ENCODE data around the gene KLF6. TPM values are rescaled to one million over a fixed set of nuclear protein-coding genes. Genes with fewer than 3 reads are reported as not detected.

KLF6 gene
- total RNA-seq, 1 donor from 2014 or later = 27.3 TPM

DNA sequence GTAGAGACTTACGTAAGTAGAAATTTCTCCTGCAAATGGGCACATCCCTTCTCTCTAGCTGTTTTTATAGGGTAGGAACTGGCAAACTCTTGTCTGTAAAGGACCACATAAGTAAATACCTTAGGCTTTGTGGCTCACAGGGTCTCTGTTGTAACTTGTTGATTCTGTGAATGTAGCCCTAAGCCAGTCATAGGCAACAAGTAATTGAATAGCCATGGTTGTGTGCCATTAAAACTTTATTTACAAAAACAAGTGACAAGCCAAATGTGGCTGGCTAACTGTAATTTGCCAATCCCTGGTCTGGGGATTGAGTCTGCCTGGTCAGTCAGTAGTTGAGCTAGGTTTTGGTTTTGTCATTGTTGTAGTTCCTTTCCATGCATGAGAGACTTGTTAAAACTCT, 5.3 kb upstream of the KLF6 start:
- ATAC-seq = no peak
- DNase-seq (ENCODE audit: low spot score) = no peak

DNA sequence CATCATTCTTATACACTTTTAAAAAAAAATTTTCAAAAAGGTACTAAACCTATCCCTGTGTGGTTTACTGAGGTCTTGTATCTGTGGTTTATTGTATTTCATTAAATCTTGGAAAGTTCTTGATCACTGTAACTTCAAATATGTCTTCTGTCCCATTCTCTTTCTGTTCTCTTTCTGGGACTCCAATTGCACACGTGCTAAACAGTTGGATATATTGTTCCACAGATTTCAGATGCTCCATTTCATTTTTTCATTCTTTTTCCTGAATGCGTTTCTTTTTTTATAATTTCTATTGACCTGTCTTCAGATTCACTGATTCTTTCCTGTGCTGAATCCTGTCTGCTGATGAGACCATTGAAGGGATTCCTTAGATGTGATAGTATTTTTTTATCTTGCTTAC, 4.6 kb upstream of the KLF6 start:
- no peak for ATAC-seq
- DNase-seq (ENCODE audit: low spot score) = no peak

DNA sequence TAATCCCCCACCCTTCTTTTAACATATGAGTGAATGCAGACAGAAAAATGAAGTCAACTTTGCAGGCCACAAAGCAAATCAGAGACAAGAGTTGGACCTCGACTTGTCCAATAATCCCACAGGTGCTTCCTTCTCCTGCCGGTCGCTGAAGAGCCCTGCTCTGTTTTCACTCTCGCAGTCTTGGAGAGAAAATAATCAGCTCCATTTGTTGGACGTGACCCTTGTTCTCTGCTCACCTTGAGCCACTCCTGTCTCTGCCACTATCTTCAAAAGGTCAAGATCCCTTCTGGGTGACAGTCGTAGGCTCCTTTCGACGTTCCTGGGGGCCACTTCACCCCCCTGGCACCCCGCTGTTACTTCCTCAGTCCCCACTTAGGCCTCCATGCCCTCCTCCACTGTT, 2.8 kb upstream of the KLF6 start:
- ATAC-seq (no peak), DNase-seq (ENCODE audit: low spot score) (no peak)

DNA sequence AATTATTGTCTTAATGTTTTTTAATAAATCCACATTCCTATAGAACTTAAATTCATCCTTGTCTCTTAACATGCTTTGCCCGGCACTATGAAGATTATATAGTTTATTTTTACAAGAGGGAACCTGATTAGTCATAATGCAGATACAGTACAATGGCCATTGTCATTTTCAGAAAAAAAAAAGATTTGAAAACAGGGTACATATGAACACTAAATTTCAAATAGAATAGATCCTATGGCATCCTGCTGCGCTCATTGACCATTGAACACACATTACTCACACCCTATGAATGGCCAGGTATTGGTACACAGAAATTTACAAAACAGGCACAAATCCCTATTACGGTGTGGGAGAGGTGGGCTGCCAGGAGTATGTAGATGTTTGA, 2.0 kb upstream of the KLF6 start:
- ATAC-seq (no peak), DNase-seq (ENCODE audit: low spot score) (no peak)

DNA sequence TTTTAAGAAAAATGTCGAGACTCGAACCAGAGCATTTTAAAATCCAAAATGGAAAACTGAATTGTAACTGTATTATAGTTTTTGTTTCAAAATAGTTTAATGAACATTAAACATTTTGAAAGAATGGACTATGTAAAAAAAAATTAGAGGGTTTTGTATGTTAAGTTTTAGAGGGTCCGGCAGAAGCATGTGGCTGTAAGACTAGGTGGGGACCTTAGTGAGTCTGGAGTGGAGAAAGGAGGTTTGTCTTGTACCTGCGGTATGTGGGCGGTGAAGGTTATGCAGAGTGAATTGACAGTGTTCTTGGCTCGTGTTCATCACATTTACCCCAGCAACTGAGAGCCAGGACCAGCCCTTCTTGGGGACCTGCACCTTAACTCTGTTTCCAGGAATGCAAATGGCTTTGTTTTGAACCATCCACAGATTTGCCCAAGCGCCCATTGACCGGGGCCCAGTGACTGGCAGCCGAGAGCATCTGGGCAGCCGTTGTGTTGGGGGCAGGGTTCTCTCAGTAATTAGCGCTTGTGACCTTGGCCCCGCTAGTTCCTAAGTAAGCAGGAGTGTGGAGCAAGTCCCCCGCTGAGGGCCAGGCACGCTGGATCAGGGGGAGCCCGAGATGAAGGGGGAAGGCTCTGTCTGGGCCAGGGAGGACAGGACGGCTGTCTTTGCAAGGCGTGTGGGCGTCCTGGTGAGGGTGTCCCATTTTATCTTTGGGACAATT, 1.4 kb upstream of the KLF6 start:
- DNase-seq (ENCODE audit: low spot score) (peak; percentile 84), ATAC-seq (peak; percentile 25)

DNA sequence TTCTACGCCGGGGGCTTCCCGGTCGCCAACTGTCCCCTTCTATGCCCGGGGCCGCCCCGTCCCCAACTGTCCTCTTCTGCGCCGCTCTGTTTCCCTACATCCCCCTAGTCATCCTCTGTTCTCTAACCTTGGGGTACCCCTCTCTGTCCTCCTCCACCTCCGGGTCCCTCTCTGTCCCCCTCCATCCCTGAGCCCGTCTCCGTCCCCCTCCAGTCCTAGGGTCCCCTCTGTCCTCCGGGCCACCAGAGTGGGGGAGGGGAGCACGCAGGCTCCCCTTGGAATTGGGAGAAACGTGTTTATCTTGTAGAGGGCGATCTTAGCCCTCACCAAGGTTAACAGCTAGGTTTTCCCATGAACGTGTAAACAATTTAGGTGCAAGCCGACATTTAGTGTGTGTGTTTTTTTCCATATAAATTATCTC, 852 bp upstream of the KLF6 start:
- peak; percentile 72 for DNase-seq (ENCODE audit: low spot score)
- peak; percentile 46 for ATAC-seq

DNA sequence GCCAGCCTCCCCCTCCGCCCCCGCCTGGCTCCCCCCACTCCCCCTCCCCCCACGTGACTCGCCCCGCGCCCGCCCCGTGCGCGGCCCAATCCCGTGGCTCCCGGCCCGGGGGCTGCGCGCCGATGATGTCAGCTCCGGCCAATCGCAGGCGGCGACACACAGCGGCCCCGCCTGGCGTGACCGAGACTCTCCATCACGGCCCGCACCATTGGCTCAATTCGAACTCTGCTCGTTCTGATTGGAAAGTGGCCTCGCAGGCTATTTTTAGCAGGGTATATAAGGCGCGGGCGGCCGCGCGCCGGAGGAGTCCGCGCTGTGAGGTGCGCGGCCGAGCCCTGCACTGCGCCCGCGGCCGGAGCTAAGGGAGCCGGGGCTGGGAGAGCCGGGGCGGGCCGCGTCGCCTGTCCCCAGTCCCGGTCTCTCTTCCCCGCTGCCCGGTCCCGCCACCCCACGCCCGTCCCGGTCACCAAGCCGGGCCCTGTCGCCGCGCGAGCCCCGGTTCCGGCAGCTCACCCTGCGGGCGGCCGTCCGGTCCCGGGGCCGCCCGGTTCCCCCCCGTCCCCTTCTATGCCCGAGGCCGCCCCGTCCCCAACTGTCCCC, 342 bp upstream of the KLF6 start:
- peak; percentile 100 for DNase-seq (ENCODE audit: low spot score)
- peak; percentile 69 for ATAC-seq

DNA sequence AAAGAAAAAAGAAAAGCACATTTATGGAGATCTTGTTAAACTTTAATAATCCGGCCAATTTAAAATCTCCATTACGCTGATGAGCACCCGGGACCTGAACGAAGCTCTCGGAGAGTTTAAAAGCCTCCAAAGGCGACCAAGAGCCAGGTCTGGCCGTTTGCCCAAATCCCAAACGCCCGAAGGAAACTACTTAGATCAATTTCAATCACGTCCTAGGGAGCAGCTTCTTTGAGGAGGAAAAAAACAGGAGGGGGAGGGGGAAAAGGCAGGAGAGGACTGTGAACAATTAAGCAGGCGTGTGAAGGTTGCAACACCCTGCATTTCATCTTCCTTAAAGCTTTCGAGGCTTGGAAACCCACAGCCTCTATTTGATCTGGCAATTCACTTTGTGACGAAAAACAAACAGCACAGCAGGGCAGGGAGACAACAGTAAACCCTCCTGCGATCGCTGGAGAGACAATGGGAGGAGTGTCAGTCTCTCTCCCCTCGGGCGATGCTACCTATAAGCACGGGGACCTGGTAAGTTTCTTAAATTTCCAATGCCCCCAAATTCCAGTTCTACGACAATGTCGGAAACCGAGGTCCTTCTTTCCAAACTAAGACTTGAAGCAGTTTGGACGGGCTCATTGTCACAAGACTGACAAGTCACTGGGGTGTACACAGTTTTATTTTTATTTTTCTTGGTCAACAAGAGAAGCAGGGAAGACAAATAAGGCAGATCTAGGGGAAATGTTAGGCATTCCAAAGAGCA, 1.2 kb downstream of the KLF6 start:
- DNase-seq (ENCODE audit: low spot score) (peak; percentile 84), ATAC-seq (peak; percentile 29)

DNA sequence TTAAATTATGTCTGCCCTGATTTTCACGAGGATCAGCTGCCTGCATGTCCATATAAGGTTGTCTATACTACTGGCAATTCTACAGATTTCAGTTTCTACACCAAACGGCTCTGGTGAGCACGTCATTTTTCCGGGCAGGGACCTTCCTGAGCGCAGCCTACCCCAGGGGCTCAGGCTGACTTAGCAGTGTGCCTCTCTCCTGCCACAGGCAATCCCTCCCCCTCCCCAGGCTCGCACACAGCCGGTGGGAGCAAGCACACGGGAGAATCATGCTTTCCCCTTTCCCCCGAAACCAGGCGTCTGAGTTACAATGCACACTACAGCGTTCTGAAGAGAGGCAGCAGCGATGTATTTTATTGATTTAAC, 1.7 kb downstream of the KLF6 start:
- ATAC-seq (peak; percentile 2), DNase-seq (ENCODE audit: low spot score) (no peak)

DNA sequence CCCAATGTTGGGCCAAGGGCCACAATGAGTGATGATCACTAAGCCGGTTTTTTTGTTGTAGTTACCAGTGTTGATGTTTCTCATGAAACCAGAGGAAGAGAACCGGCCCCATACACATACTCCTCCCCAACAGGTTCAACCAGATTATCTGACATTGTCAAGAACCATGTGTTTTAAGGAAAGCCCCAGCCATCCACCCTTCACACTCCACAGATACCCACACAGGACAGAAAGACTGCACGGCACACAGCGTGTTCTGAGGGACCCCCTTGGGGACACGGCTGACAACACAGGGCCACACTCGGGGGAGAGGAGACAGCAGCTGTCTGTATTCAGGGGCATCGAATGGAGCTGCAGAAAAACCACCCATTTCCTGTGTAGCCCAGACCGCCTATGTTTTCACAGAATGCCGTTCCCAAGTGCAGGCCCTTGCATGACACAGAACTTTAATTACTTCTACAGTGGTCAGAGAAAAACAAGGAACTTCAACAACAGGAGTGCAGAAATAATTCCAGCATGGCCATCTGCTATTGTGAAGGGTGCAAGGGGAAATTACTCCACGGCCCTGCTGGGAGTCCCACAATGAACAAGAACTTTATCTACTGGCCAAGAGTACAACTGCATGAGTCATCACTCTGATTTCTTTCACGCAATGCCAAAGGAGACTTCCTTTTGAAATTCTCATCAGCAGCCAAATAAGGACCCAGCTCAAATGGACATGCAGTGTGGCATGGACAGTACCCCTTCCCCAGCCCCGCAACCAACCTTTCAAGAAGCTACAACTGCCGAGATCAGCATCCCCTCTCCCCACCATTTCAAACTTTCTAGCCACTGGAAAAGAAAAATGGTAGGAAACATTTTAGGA, 2.3 kb downstream of the KLF6 start:
- ATAC-seq (peak; percentile 21), DNase-seq (ENCODE audit: low spot score) (peak; percentile 66)

DNA sequence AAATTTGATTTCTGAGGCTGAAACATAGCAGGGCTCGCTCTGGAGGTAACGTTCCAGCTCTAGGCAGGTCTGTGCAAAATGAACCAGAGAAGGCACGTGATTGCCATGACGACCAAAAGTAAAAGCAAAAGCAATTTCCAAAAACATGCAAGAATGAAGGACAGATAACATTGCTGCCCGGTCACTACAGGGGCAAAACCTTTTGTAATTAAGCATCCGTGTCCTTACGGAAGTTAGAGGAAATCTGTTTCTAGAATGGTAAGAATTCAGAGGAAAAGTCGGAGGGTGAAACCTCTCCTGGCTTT, 2.9 kb downstream of the KLF6 start:
- DNase-seq (ENCODE audit: low spot score) = no peak
- no peak for ATAC-seq

DNA sequence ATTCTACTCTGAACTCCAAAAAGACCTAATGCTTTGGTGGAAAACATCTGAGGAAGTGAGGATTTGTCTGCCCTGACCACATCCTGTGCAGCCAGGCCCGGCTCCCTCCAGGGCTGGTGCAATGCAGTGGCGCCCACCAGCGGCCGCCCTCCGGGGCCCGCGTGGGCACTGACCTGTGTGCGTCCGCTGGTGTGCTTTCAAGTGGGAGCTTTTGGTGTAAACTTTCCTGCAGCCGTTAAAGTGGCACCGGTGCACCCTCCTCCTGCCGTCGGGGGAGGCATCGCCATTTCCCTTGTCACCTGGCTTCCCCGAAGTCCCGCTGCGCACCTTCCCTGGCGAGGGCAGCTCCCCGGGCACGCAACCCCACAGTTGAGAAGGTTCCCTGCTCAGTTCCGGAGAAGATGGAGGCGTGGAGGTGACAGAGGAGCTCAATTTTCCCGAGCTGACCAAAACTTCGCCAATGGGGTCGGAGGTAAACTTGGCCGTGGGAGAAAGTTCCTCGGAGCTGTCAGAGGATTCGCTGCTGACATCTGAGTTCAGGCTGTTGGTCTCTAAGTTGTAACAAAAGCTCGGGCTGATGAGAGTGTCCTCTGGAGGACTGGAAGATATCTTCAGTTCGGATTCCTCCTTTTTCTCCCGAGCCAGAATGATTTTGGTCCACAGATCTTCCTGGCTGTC, 3.4 kb downstream of the KLF6 start:
- ATAC-seq (no peak), DNase-seq (ENCODE audit: low spot score) (no peak)

DNA sequence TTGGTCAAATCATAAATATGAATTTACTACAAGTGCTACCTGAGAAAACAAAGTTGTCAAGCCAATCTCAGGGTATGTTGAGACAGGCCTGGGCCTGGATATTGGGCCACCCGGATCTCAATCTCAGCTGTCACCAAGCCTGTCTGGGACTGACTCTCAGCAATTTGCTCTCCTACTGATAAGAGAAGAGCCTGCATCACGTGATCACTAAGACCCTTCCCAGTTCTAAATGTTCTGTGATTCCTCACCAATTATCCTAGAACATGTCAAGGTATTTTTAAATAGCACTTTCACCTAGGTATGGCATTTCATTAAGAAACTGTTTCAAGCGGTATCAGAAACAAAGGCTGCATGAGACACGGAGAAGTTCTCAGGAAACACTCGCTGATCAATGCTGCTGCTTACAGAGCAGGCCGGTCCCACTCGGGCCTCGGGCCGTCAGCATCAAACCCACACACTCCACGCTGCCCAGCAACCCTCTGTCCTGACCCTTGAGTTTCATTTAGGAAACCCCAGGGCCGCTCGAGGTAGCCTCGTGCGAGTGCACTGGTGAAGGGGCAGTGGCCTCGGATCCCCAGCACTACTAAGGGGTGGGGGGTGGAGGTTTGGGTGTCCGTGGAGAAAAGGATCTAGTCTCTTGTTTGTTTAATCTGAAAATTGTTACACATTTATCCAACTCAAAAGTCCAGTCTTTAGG, 4.1 kb downstream of the KLF6 start:
- ATAC-seq (no peak), DNase-seq (ENCODE audit: low spot score) (no peak)

DNA sequence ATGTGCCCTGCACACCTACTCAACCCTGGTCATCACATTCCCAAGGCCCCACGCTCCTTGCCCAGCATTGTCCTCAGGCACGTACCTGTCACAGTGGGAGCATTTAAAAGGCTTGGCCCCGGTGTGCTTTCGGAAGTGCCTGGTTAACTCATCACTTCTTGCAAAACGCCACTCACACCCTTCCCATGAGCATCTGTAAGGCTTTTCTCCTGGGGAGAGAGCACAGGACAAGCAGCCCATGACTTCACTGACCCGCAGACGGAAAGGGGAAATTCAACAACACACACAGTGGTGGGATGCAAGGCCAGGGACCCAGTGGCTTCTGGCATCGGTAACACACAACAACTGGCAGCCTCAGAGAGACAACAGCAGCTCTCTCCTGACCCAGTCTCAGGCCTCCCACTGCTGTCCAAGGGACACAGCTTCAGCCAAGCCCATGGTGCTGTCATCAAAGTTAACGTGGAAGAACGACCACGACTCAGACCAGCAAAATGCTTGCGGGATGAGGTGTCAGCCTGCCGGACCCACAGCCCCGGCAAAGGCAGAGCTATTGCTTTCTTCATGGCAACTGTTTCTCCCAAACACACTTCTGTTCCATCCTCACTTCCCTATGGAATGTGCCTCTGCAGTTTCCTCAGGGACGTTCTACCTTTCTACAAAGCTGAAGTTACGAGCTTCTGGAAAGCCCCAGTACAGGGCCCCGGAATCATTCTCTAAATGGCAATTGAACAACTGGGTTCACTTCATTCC, 4.8 kb downstream of the KLF6 start:
- ATAC-seq = no peak
- DNase-seq (ENCODE audit: low spot score) = peak; percentile 46

DNA sequence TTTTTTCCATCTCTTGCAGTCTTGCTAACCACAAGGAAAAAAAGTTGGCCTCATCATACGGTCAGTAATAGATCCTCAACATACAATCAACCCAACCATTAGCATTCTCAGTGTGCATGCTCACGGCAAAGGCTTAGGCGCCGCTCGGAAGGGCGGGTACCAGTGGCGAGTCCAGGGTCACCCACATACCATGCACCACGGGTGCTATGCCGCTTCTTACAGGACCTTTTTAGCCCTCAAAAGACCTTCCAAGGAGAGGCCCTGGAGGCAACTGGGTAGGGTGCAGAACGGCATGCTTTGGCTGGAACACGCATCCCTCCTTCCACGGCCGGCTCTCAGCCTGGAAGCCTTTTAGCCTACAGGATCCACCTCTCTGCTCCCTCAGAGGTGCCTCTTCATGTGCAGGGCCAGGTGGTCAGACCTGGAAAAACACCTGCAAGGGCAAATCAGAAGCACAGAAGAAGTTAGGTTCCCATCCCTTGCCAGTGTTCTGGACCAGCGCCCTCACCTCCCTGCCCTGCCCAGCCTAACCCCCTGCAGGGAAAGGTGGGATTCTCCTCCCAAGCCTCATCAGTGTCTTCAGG, 5.8 kb downstream of the KLF6 start:
- ATAC-seq (no peak), DNase-seq (ENCODE audit: low spot score) (peak; percentile 44)

DNA sequence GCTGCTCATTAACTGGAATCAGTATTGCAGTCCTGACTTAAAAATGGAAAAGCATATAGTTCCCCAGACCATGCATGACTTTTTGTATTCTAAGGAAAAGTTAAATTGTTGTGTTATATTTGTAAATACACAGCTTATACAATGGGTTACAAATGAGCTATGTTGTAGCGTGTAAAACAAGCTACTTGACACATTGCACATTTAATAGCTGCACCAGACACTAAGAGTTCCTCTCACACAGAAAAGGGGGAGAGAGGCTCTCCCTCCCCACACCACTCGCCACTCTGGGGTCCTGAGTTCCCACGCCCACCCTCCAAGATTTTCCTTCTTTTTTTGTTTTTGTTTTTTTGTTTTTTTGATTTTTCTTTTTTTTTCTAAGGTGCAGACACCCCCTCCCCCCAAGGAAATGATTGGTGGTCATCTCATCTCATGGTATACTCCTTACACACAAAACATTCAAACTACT, 6.3 kb downstream of the KLF6 start:
- ATAC-seq = no peak
- peak; percentile 5 for DNase-seq (ENCODE audit: low spot score)

DNA sequence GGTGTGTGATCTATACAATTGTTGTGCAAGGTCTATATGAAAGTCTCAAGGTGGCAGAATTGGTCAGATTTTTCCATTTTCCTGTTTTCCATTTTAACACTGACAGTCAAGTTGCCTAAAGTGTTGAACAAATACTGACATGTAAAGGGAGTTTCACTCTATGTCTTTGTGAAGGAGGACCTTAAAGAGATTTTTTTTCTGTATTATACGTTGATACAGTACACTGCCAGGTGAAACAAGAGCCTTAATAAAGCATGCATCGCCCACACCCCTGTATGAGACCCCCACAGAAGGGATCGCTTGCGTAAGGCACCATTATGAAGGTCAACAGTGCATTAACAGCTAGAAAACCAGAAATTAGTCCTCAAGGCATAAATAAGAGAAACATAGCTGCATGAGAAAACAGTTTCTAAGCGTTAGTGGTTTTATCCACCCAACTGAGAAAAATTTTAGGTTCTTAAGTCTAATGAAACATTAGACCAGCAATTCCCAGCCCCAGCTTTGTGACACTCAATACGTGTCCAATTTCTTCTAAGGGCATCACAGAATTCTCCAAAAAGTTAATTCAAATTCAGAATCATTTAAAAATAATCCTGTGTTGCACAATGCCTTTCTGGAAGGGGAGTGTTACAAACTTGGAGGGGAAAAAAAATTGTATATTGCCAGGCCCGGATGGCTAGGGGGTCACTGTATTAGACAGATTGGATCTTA, 6.9 kb downstream of the KLF6 start:
- DNase-seq (ENCODE audit: low spot score) = peak; percentile 7
- no peak for ATAC-seq

DNA sequence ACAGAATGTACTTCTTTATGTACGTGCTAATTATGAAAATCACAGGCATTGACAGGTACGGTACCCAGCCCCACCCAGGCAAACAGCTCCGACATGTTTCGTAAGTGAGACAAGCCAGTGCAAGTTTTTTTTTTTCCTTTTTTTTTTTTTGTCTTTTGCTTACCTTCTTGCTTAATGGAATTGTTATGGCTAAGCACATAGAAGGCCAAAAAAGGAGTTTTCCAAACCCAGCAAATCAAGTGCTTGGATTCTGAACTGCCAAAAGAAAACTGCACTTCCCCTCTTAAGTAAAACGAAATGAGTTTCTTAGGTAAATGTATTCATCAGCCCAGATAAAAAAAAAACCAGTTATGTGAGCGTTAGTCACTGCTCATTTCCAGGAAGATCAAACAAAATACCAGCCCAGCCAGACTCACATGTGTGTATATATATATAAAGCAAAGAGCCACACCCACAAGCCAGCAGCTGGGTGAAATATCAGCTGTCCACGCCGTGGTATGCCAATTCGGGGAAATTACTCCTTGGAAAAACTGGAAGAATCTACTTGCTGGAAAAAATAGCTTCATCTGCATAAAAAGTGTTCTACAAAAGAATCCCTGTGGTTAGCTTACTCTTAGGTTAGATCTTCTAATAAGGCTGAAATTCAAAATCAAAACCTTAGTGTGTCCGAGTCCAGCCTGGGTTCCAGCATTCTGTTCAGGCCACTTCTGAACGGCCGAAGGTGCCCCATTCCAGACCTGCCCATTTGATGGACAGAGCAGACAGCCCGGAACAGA, 8.0 kb downstream of the KLF6 start:
- DNase-seq (ENCODE audit: low spot score) (peak; percentile 42), ATAC-seq (no peak)

Measured in left lobe of liver (tissue), 2 donors.